Rectal smooth muscle tissue (tissue), 1 donor: ENCODE results near the gene CCDC73.
"Not testable (repeated sequence)": the region's sequence is repeated elsewhere in the genome, so short reads cannot be mapped to it uniquely, and the experiment has no call there.

ENCODE experiments used
- H3K27ac ChIP-seq: one replicate; pipeline ENCODE4 v1.7.0; 2013; ENCODE audit warnings: low read depth, low read length, inconsistent platforms
- H3K27me3 ChIP-seq: one replicate; pipeline ENCODE4 v1.7.0; 2013; ENCODE audit warnings: low read length; ENCODE audit not compliant: control insufficient read depth, insufficient read depth
- H3K36me3 ChIP-seq: one replicate; pipeline ENCODE4 v1.7.0; 2013; ENCODE audit warnings: low read length; ENCODE audit not compliant: control insufficient read depth, insufficient read depth
- H3K4me1 ChIP-seq: one replicate; pipeline ENCODE4 v1.7.0; 2013; ENCODE audit warnings: low read length; ENCODE audit not compliant: control insufficient read depth, insufficient read depth
- H3K4me3 ChIP-seq: one replicate; pipeline ENCODE4 v1.7.0; 2013; ENCODE audit warnings: low read length
- H3K9ac ChIP-seq: one replicate; pipeline ENCODE4 v1.7.0; 2013; ENCODE audit warnings: low read length

Gene CCDC73

DNA sequence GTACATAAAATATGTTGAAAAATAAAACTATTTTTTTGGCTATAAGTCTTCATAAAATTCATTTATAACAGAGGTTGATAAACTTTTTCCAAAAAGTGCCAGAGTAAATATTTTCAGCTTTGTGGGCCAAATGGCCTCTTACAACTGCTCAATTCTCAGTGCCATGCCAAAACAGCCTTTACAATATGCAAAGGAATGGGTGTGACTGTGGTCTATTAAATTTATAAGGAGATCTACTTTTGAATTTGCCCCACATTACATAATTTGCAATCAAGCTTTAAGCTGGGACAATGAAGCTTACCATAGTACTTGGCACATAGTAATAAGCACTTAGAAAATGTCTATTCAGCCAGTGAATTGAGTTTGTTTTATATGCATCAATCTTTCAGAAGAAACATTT, 188.2 kb downstream of the CCDC73 start:
- no peak overlapping the region for H3K4me3 ChIP-seq
- H3K36me3 ChIP-seq: no peaks in the 10 kb centered on the region
- no peak overlapping the region for H3K9ac ChIP-seq
- no peaks in the 10 kb centered on the region for H3K27me3 ChIP-seq
- H3K4me1 ChIP-seq: no peaks in the 10 kb centered on the region
- H3K27ac ChIP-seq: no peak overlapping the region

DNA sequence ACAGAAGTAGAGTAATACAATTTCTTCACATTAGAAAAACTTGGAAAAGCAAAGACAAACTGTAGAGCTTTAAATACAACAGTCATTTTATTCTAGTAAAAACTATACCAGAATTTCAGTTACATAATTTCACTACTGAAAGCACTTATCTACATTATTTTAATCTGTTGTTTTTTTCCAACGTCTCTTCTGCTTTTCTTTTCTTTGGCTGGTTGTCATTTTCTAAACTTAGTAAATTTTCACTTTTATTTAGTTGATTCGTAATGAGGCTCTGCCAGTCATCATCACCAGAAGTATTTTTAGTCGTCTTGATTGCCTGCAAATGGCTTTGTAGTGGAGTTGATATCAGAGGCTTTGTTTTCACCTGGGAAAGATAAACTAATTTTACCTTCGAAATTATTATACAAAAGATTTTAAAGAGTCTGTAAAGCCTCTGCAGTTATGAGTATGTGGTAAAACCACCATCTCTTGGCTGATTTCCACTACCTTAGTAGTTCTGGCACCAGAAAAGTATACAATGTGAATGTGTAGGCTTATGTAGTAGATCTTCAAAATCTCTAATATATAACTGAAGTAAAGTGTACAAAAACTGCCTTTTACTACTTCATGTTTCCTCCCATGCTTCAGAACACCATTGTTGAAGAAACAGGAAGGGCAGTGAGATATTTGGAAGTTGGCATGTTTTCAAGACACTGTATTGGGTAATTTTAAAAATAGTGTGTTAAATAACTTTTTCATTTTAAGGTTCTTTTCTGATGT, 191.6 kb downstream of the CCDC73 start:
- Histone ChIP-seq H3K4me1 (no peaks in the 10 kb centered on the region), H3K27ac (no peak overlapping the region), H3K4me3 (no peak overlapping the region), H3K9ac (no peak overlapping the region), H3K27me3 (no peaks in the 10 kb centered on the region), H3K36me3 (peaks cover under 1% of the 10 kb centered on the region)

DNA sequence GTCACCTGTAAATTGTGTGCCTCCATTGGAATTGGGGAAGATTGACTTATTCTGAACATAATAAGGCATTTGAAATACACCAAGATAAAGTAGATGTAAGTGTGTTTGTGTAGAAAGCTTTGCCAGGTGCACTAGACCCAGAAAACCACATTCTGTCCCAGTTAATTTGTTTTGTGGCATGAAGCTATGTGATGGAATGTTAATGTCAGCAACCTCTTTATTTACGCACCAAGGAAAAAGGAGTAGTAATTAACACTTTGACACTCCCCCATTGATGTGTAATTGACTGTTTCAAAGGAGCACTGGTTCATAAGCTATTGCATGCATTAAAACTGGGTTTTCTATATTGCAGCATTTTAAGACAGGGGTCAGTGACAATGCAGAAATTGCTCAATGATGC, 196.5 kb downstream of the CCDC73 start:
- no peak overlapping the region for H3K4me3 ChIP-seq
- no peak overlapping the region for H3K9ac ChIP-seq
- H3K4me1 ChIP-seq: no peaks in the 10 kb centered on the region
- no peak overlapping the region for H3K27ac ChIP-seq
- no peaks in the 10 kb centered on the region for H3K27me3 ChIP-seq
- peaks cover 17% of the 10 kb centered on the region for H3K36me3 ChIP-seq

DNA sequence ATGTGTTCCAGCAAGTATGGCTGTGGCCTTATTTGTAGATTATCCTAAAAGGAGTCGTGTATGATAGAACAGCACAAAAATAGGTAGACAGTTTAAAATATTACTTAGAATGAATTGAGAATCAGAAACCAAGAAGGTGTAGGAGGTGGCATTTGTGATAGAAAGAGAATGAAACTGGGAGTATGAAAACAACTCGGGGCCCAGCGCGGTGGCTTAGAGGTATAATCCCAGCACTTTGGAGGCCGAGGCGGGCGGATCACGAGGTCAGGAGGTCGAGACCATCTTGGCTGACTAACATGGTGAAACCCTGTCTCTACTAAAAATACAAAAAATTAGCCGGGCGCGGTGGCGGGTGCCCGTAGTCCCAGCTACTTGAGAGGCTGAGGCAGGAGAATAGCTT, 198.3 kb downstream of the CCDC73 start:
- not testable (repeated sequence) for H3K27ac ChIP-seq, H3K27me3 ChIP-seq, H3K4me1 ChIP-seq, H3K4me3 ChIP-seq, H3K9ac ChIP-seq
- H3K36me3 ChIP-seq: peaks cover 31% of the 10 kb centered on the region

DNA sequence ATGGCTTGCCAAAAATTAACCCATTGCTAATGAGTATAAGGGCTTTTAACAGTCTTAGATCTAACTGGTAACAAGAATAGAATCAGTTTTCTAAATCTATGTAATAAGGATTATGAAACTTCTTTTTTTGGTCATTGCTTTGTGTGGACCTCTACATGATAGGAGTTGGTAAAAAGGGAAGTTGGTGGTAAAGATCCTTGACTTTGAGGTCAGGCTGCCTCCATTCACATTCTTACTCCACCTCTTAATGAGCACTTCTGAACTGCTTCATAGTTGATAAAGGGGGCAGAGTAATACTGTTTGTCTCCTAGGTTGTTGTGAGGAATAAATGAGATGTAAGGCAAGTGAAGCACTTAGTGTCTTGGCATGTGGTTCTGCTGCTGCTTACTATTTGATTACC, 200.2 kb downstream of the CCDC73 start:
- Histone ChIP-seq H3K4me1 (no peaks in the 10 kb centered on the region), H3K4me3 (no peak overlapping the region), H3K9ac (no peak overlapping the region), H3K27me3 (no peaks in the 10 kb centered on the region), H3K27ac (no peak overlapping the region), H3K36me3 (peaks cover 31% of the 10 kb centered on the region)

DNA sequence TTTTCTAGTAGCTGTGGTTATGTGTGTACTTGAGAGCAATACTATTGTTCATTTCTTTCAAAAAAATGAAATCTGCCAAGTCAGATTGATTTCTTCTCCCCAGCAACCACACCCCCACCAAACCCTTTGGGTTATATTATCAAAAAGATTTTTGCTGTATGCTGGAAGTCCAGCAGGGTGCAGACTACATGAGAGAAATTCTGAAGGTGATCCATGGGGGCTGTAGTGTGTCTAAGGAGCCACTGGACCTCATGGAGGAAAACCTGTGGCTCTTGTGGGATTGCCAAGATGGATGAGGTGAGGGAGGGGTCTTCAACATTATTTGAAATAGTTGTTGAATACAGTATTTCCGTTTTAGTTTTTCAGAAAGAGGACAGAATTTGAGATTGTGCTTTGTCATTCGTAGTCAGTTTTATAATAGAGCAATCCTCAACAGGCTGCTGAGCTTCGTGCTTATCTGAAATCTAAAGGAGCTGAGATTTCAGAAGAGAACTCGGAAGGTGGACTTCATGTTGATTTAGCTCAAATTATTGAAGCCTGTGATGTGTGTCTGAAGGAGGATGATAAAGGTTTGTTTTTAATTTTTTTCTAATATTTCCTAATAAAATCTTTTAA, 207.8 kb downstream of the CCDC73 start:
- peaks cover 9% of the 10 kb centered on the region for H3K36me3 ChIP-seq
- H3K27ac ChIP-seq: no peak overlapping the region
- H3K4me1 ChIP-seq: peaks cover 7% of the 10 kb centered on the region
- no peak overlapping the region for H3K9ac ChIP-seq
- no peaks in the 10 kb centered on the region for H3K27me3 ChIP-seq
- H3K4me3 ChIP-seq: no peak overlapping the region

DNA sequence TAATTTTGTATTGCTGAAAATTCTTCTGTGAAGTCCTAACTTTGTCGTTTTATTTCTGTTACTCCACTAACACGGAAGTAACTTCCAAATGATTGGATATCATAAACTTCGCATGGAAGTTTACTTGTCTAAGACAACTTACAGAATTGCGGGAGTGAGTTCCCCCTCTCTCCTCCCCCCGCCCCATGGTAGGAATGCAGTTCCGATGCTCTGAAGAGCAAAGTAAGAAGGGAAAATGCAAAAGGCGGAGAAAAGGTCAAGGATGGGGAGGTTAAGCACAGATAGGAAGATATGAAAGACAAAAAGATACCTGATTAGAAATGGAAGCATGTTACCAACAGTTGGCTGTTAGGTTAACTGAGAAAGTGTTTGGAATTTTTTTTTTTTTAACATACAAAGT, 209.5 kb downstream of the CCDC73 start:
- Histone ChIP-seq H3K36me3 (peaks cover 5% of the 10 kb centered on the region), H3K4me3 (peak overlapping the region; percentile 92), H3K4me1 (peaks cover 7% of the 10 kb centered on the region), H3K9ac (no peak overlapping the region), H3K27me3 (no peaks in the 10 kb centered on the region), H3K27ac (no peak overlapping the region)

DNA sequence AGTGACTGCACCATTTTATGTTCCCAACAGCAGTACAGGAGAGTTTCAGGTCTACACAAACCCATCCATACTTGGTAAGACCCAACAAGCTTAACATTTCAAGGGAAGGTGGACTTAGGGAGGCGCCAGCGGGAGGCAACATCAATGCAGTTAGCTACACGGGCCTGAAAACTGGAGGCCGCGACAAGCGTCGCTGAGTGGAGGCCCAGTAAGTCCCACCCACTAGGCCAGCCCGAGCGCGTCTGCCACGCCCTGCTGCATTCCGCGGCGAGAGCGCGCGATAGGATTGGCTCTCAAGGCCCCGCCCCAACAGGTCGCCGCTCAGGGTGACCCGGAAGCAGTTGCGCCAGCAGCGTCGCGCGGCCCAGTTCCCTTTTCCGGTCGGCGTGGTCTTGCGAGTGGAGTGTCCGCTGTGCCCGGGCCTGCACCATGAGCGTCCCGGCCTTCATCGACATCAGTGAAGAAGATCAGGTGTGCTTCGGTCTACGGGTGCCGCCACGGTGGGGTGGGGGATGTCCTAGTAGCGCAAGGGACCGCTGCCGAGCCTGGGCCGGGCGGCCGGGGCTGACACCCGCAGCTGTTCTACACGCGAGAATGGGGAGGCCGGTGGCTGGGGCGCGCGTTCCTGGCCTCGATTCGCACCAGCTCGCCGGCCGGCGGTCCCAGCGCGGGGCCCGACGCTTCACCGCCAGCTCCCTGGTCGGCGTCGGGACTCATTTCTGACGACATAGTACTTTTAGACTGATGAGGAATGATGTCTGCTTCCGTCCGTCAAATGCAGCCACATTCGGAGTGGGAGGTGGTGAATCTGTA, 210.8 kb downstream of the CCDC73 start, which contains the start of gene EIF3M:
EIF3M (plus strand) TSS at position 373 of the 813 bp plus-strand sequence; CDS start at position 430, 57 bp downstream.
- H3K27ac ChIP-seq: peak within 1 kb of the TSS; percentile 81
- peaks cover 7% of the 10 kb centered on the region for H3K4me1 ChIP-seq
- no peaks in the 10 kb centered on the region for H3K27me3 ChIP-seq
- peak within 1 kb of the TSS; percentile 92 for H3K4me3 ChIP-seq
- peaks cover 4% of the 10 kb centered on the region for H3K36me3 ChIP-seq
- H3K9ac ChIP-seq: peak within 1 kb of the TSS; percentile 25

DNA sequence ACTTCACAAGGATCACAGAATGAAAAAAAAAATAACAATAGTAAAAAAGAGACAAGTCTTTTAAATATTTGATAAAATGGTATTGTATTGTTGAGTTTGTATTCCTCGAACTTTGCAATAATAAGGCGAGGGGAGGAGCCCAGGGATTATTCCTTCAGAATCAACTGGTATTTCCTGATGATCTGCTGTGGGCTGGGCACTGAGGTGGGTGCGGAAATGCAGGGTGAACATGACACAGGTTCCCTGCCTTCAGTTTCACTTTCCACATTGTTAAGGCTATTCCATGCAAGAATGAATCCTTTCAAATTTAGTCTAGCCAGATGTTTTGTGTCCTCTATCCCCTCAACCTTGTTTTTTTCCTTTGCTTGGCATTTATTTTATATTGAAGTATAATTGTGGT, 212.9 kb downstream of the CCDC73 start:
- Histone ChIP-seq H3K4me3 (no peak overlapping the region), H3K36me3 (no peaks in the 10 kb centered on the region), H3K9ac (no peak overlapping the region), H3K27me3 (no peaks in the 10 kb centered on the region), H3K4me1 (peaks cover 7% of the 10 kb centered on the region), H3K27ac (no peak overlapping the region)

DNA sequence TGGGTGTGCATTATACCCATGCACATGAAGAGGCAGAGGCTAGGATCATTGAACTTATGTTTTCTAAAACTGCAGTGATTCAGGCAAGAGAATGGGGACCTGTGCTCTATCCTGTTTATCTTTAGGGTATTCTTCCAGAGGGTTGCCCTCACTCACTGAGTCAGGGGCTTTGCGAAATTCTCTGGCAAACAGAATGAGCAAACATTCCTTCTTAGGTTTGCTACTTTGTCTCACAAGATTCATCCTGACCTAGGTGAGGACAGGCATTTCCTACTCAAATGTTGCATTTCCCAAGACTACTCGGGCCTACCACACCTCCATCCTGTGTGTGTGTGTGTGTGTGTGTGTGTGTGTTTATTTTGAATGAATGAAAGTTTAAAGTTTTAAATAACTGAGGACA, 213.5 kb downstream of the CCDC73 start:
- no peaks in the 10 kb centered on the region for H3K36me3 ChIP-seq
- no peaks in the 10 kb centered on the region for H3K27me3 ChIP-seq
- H3K4me3 ChIP-seq: no peak overlapping the region
- no peak overlapping the region for H3K9ac ChIP-seq
- peaks cover 7% of the 10 kb centered on the region for H3K4me1 ChIP-seq
- H3K27ac ChIP-seq: no peak overlapping the region

DNA sequence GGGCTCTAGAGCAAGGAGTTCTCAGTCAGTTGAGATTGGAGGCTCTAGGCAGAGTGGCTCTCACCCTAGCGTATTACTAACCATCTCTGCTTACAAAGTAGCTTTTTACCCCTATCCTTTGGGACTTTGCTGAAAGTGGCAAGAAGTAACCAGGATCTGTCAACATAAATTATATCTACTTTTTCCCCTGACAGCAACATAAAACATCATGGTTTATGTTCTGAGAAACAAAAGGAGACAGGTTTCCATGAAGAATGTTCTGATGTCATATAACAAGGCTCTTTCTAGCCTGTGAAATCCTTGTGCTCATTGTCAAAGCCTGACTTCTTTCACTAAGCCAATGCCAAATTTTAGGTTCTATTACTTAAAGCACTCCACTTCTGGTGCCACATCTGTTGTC, 218.0 kb downstream of the CCDC73 start:
- Histone ChIP-seq H3K27ac (no peak overlapping the region), H3K36me3 (no peaks in the 10 kb centered on the region), H3K27me3 (no peaks in the 10 kb centered on the region), H3K9ac (no peak overlapping the region), H3K4me1 (no peaks in the 10 kb centered on the region), H3K4me3 (no peak overlapping the region)

DNA sequence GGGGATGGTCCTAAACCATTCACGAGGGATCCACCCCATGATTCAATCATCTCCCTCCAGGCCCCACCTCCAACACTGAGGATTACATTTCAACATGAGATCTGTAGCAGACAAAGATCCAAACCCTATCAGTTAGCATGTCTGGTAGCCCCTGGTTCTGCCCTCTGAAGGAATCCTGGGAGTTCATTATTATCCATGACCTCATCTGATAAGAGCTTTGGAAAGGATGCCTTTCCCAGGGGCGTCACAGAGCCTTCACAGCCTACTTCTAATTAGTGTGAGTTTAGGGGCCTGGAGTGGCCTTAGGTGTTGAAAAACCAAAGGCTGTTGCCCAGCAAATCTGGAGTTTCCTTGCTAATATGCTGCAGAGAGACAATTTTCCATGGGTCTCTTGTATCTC, 219.4 kb downstream of the CCDC73 start:
- no peak overlapping the region for H3K4me3 ChIP-seq
- H3K9ac ChIP-seq: no peak overlapping the region
- H3K36me3 ChIP-seq: no peaks in the 10 kb centered on the region
- H3K4me1 ChIP-seq: no peaks in the 10 kb centered on the region
- H3K27ac ChIP-seq: no peak overlapping the region
- no peaks in the 10 kb centered on the region for H3K27me3 ChIP-seq
